HS-5 (cell line): Measurements from ENCODE around the gene DNAJC22.
"Not testable (repeated sequence)": the region's sequence is repeated elsewhere in the genome, so short reads cannot be mapped to it uniquely, and the experiment has no call there.

Experiments used
- DNase-seq: peaks from one replicate; pipeline ENCODE4 v3.0.0-alpha.2; 2012; ENCODE audit warnings: low read depth

The DNAJC22 gene

GRCh38 chr12:49331380-49332222, 15.1 kb upstream of the DNAJC22 start:
- DNase-seq, result no peak

- DNase-seq, result no peak
These were observed 14.2 kb upstream of the DNAJC22 start for GRCh38 chr12:49332441-49332861.

- DNase-seq, result no peak
These were observed 13.8 kb upstream of the DNAJC22 start for GRCh38 chr12:49332891-49333371.

- not testable (repeated sequence) for DNase-seq
These were observed 12.9 kb upstream of the DNAJC22 start for GRCh38 chr12:49333778-49334177.

- no peak for DNase-seq
These were observed 12.5 kb upstream of the DNAJC22 start for GRCh38 chr12:49334226-49334625.

- no peak for DNase-seq
These were observed 12.0 kb upstream of the DNAJC22 start for GRCh38 chr12:49334681-49335080.

- no peak for DNase-seq
These were observed 11.4 kb upstream of the DNAJC22 start for GRCh38 chr12:49335118-49335954.

- no peak for DNase-seq
These were observed 10.6 kb upstream of the DNAJC22 start for GRCh38 chr12:49335955-49336644.

- no peak for DNase-seq
These were observed 9.8 kb upstream of the DNAJC22 start, which contains the start of gene C1QL4 for GRCh38 chr12:49336645-49337584. Gene C1QL4 (minus strand): TSS chr12:49337188. CDS start chr12:49336477, 711 bp downstream.

- DNase-seq, result no peak
These were observed 7.7 kb upstream of the DNAJC22 start for GRCh38 chr12:49338830-49339463.

- no peak for DNase-seq
These were observed 7.2 kb upstream of the DNAJC22 start for GRCh38 chr12:49339464-49339861.

GRCh38 chr12:49340095-49340870, 6.4 kb upstream of the DNAJC22 start:
- DNase-seq, result no peak

GRCh38 chr12:49340971-49341776, 5.5 kb upstream of the DNAJC22 start:
- DNase-seq, result no peak

- no peak for DNase-seq
These were observed 5.0 kb upstream of the DNAJC22 start for GRCh38 chr12:49341777-49342065.

GRCh38 chr12:49342066-49342913, 4.4 kb upstream of the DNAJC22 start:
- DNase-seq, result no peak

GRCh38 chr12:49342914-49343731, 3.6 kb upstream of the DNAJC22 start:
- DNase-seq, result no peak

GRCh38 chr12:49344486-49345050, 2.1 kb upstream of the DNAJC22 start:
- DNase-seq, result no peak
